Activated CD8-positive, alpha-beta memory T cell treated with anti-CD3 and anti-CD28 coated beads, Interleukin-2, amount 50 U/mL, for 1 hour (primary cell): ENCODE measurements around the gene LRRFIP1.
"Not testable (repeated sequence)": the region's sequence is repeated elsewhere in the genome, so short reads cannot be mapped to it uniquely, and the experiment has no call there.

Source experiments
- DNase-seq: peaks from one replicate; pipeline ENCODE4 v3.0.0-alpha.2; 2020; ENCODE audit errors: extremely low read depth

The LRRFIP1 gene

DNA sequence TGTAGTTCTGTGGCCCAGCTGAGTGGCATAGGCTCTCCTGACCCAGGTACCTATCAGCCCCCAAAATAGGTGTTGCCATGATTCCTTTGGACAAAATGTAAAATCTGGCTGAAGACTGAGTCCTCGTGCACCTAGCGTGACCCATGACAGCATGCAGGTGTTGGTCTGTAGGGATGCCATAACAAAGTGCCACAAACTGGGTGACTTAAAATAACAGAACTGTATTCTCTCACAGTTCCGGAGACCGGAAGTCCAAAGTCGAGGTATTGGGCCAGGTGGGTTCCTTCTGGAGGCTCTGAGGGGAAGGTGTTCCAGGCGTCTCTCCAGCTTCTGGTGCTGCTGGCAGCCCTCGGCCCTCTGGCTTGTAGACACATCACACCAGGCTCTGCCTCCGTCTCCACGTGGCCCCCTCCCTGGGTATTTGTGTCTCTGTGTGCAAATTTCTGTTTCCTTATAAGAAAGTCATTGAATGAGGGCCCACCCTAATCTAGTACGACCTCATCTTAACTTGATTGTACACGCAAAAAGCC lies 34.5 kb downstream of the LRRFIP1 start:
- no peak for DNase-seq

DNA sequence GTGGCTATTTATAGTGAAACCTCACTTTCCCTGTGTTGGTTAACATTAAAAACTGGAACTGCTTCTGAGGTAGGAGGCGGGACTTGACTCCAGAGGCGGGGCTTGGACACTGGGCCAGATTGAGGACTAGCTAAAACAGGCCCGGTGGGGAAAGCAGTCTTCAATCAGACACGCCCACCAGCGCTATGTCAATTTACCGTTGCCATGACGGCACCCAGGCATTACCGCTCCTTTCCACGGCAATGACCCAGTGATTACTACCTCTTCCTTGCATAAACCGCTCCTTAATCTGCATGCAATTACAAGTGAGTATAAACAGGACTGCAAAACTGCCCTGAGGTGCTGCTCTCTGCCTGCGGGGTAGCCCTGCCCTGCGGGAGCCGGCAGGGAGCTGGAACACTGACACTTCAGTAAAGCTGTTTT lies 35.3 kb downstream of the LRRFIP1 start:
- DNase-seq, result peak; percentile 10

DNA sequence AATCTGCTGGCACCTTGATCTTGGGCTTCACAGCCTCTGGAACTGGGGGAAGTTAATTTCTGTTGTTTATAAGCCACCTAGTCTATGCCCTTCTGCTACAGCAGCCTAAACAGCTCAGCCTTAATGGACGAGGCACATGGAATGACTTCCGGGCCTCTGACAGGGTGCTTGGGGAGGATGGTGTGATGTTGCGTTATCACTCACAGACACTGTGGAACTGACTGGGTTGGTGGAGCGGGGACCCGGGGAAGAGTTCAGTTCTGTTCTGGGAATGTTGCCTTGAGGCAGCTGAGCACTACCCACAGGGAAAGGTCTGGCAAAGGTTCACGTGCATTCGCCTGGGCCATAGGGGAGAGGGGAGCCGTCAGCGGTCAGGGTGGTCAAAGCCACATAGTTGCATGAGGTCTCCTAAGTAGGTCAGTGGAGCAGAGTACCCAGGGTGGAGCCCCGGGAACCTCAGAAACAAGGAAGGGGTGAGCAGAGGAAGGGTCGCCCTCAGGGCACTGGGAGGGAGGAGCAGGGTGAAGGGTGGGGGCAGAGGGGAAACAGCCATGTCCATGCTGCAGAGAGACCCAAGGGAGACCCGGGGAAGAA lies 36.2 kb downstream of the LRRFIP1 start:
- no peak for DNase-seq

DNA sequence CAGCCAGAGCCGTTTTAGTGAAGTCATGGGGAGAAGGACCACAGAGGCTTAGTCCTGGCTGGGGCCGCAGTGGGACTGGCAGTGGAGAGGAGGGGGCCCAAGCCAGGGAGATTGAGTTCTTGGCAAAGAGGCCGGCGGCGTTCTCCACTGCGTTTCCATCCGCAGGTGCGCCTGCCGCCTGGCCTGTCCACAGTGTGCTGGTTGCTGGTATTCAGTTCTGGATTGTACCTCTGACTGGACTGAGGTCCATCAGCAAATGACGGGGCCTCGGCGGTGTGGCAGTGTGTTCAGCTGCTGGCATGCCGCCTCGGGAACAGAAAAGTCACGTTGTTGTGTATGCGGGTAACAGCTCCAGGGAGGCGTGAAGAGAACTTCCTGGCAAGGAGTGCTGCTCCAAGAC lies 36.8 kb downstream of the LRRFIP1 start:
- no peak for DNase-seq

DNA sequence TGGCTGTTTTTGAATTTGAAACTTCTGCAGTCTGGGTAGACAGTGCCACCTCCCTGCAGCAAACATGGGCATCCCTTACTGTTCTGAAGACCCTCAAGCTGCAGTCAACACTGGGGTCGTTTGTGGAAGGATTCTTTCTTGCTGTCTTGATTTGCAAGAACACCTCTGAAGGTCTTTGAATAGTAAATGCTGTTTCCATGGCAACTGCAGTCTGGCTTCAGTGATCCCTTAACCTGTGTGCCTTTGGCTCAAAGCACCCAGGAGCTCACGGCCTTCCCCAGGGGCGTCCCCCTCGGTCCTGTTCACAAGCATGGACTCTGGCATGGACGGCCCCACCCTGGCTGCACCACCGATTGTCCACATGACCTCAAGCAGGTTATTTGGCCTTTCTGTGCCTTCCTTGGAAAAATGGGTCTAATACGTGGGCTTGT lies 38.3 kb downstream of the LRRFIP1 start:
- no peak for DNase-seq

DNA sequence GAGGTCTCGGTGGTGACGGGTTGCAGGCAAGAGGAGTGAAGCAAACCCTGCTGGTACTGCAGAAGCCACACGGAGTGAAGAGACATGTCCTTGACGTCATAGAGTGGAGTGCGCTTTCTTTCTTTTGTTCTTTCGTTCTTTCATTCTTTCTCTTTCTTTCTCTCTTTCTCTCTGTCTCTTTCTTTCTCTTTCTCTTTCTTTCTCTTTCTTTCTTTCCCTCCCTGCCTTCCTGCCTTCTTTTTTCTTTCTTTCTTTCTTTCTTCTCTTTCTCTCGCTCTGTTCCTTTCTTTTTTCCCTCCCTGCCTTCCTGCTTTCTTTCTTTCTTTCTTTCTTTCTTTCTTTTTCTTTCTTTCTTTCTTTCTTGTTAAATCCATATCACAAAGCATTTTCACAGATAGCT lies 39.2 kb downstream of the LRRFIP1 start:
- no peak for DNase-seq

DNA sequence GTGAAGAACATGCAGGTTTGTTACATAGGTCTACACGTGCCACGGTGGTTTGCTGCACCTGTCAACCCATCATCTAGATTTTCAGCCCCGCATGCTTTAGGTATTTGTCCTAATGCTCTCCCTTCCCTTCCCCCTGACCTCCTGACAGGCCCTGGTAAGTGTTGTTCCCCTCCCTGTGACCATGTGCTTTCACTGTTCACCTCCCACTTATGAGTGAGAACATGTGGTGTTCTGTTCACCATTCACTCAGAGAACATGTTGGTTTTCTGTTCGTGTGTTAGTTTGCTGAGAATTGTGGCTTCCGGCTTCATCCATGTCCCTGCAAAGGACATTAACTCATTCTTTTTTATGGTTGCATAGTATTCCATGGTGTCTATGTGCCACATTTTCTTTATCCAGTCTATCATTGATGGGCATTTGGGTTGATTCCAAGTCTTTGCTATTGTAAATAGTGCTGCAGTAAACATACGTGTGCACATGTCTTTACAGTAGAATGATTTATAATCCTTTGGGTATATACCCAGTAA lies 39.7 kb downstream of the LRRFIP1 start:
- not testable (repeated sequence) for DNase-seq

DNA sequence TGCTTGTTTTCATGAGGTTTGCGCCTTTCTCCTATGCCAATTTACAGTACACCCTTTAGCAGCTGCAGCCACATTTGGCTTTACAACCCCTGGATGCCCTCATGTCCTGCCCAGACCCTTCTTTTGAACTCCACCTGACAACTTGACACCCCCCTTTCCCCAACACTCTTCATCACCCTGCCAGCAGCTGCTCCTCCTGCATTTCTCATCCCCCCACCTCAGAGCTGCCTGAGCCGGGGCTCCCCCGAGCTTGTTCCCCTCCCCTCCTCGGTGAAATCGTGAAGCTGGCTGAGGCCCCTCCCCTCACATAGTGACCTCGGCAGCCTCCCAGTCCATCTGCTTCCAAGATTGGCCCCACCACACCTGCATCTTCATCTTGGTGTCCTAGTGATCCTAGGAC lies 40.5 kb downstream of the LRRFIP1 start:
- DNase-seq, result no peak

DNA sequence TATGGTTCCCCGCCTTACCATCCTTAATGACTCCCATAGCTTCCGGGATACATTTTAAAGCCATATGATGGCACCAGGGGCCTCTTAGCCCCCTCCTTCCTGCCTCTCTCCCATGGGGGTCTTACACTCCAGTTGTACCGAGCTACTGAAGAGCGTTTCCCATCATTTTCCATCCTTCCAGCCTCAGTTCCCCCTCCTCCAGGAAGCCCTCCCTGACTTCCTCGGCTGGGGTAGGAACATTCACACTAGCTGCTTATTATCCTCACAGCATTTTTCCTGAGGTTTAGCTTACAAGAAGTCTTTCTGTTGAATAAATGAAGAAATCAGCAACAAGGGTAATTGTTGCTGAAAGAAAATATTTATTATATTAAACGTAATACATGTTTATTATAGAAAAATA lies 41.1 kb downstream of the LRRFIP1 start:
- DNase-seq, result no peak

DNA sequence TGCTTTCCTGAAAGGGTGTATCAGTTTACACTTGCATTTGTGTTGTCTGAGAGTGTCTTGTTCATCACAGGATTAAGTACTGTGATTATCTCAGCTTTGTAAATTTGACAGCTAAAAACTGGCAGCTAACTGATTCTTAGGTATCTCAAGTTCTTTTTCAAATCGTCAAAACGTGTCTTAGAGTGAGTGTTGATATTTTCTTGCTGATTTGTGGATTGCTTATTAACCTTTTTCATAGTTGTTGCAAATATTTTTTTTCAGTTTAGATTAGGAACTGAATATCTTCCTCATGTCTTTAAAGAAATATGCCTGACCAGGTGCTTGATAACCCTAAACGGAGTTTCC lies 41.9 kb downstream of the LRRFIP1 start:
- no peak for DNase-seq

DNA sequence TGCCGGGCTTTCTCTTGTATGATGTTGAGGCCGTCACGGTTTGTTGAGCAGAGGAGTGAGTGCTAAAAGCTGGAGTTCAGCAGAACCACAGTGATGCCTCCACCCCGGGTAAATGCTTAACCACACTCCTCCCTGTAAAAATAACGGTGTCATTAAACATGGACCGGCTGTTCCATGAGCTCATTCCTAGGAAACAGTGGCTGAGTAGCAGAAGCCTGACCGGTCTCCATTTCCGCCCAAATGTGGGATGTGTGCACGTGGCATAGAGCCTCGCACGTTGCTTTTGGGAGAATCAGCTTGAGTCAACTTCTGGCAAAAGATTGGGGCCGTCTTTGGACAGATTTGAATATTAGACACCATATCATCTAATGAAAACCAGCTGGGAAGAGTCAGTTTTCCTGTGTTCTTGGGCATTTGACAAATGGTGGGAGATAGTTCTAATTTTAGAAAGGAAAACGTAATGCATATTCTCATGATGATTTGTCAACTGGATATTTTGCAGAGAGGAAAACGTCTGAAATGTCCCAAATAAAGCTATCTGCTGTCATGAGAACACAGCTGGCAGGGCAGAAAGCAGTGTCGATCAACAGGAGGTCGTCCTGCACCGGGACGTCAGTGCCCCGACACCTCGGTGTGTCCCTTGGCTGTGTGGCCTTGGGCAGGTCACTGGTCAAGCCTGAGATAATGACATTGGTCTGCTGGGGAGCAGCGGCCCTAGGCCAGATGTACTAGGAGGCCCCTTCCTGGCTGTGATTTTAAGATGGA lies 42.4 kb downstream of the LRRFIP1 start:
- DNase-seq, result no peak

DNA sequence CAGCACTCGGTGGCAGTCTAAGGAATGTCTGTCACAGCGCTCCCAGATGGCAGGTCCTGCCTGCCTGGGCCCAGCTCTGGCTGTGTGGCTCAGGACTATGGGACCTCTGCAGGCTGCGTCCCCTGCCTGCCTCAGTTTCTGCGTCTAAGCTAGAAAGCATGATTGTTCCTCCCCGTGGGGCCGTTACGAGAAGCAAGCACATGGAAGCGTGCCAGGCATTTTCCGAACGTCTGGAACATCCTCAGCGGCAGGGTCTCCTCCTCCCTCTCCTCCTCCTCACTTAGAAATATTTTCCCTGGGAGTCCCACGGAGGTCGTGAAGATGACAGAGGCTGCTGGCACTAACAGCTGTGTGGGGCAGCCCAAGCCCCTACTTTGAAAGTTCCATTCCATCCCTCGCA lies 43.3 kb downstream of the LRRFIP1 start:
- DNase-seq, result no peak

DNA sequence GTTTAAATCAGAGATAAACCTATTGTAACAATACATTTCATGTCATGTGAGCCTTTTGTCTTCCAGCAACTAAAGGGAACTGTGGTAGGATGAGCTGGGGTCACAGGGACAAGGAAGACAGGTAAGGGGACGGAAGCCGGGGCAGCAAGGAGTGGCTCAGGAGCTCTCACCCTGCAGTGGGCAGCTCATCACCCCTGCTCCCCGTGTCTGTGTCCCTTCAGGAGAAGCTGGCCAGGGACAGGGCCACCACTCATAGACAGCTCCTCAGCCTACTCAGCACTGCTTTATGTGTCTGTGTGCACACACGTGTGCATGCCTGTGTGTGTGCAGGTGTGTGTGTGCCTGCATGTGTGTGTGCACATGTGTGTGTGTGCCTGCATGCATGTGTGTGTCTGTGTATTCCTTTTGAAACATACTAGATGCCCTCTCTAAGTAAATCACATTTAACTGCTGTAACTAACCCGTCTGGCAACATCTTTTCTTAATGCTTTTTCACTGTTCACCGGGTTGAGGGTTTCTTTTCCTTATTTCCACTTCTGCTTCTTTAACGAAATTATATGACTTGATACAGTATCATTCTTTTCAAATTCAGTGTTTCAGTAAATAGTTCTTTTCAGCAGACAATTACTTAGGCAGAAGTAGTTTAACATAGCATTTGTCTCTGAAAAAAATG lies 44.2 kb downstream of the LRRFIP1 start:
- DNase-seq, result no peak

DNA sequence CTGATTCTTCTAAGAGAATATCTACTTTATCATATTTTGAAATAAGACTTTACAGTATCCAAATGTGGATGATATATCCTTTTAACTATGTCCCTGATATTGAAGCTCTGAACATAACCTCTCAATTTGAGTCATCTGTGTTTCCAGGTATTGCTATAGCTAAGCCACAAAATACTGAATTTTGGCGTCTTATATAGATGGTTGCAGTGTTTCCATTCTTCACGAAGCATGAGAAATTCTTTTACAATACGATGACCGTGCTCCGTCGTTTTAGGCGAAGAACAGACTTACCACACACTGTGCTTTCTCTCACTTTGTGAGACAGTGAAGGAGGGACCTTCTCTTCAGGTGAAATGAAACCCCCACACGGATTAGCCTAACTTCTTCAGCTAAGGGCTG lies 45.3 kb downstream of the LRRFIP1 start:
- no peak for DNase-seq

DNA sequence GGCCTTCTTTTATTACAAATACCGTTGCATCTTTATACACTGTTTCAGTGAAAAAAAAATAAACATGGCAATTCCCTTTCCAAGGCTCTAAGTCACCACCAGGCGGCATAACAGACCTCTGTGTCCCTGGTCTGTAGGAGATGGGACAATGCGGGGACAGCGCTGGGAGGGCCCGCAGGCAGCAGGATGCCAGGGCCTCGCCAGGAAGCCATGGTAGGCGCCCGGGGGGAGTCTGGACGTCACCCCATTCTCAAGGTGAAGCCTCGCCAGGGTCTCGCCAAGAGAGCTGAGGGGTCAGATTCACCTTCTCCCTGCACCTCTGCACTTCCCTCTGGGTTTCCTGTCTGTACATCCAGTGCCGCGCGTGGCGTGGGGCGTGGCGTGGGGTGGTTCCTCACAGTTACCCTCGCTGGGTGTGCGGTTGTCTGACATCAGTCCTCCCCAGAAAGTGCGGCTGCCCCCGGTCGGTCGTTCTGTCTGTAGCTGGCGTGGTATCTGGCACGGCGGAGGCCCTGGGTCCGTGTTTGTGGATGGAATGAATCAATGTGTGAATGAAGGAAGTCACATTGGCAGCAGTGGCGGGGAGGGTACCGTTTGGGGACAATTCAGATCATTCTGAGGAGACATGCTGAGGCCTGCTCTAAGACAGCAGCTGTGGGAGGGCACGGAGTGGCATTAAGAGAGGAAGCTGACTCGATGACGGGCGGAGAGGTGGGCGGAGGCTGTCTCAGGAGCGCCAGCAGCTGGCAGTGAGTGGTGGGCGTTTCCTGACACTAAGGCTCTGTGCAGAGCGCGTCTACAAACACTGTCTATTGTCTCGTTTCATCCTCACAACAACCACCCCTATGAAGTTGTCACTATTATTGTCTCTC lies 46.0 kb downstream of the LRRFIP1 start:
- peak; percentile 90 for DNase-seq

DNA sequence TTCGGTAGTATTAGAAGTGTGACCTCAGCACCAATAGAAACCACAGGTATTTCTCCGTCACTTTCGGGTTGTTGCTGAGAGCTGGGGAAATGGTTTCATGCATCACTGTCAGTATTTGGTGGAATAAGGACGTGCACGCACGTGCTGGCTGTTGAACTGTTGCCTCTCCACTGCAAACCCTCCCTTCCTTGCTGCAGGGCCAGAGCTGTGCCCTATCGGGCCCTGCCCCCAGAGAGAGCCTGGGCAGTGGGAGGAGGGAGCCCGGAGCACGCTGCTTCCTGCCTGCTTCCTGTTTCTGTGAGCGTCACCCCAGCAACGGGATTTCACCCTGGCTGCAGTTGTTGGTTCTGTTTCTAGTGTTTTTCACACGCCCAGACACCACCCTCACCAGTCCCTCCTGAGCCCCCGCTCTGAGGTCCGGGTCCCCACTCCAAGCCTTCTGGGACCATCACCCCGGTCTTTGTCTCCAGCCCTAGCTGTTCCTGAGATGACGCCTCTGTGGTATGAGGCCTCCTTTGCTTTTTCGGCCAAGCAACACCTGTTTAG lies 47.4 kb downstream of the LRRFIP1 start:
- DNase-seq, result peak; percentile 75

DNA sequence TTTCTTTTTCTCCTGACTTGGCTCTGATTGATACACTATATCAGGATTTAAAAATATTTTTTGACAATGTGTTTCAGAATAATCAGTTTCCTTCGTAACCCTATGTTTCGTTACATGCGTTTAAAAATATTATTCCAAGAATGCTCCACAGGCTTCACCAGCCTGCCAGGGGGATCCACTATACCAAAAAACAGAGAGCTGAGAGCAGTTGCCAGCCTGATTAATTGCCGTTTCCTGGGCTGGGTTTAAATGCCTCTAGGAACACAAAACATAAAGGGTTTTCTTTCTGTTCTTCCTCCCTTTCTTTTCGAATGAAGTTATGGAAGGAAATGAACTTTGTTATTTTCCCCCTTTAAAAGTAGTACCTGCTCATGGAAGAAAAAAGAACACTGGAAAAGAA lies 47.9 kb downstream of the LRRFIP1 start:
- DNase-seq, result no peak

DNA sequence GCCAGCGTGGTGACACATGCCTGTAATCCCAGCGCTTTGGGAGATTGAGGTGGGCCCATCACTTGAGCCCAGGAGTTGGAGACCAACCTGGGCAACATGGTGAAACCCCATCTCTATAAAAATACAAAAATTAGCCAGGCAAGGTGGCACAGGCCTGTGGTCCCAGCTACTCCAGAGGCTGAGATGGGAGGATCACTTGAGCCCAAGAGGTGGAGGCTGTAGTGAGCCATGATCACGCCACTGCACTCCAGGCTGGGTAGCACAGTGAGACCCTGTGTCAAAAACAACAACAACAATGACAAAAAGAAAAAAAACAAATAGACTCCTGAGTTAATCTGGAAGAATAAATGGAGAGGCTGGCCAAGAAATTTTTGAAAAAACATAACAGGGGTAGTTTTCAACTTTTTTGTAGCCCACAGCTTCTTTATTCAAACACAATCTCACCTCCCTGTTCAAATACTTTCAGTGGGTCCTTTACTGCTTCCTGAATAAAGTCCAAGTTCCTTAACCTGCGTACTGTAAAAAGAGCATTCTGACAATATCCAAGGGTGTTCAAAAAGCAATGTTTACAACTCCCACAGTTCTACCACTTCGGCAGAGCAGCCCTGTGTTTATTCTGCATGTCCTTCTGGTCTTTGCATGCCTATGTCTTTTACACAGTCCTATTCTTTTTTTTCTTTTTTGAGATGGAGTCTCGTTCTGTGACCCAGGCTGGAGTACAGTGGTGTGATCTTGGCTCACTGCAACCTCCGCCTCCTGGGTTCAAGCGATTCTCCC lies 53.5 kb downstream of the LRRFIP1 start:
- no peak for DNase-seq

DNA sequence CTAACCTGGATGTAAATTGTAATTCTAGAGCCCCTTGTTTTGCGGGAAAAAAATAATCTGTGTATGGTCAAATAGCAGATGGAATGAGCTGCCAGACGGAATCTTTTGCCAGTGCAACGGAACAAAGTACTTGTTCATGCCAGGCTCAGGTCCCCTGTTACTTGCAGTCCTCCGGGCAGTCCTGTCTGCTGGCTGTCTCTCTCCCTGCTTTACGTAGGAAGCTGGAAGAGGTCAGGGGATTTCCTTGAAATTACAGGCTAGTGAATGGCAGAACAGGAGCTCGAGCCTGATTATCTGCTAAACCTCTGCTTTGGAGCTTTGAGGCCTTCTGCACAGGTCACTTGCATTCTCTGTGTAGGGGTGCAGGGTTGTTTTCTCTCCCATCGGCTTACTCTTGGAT lies 54.8 kb downstream of the LRRFIP1 start:
- DNase-seq, result no peak

DNA sequence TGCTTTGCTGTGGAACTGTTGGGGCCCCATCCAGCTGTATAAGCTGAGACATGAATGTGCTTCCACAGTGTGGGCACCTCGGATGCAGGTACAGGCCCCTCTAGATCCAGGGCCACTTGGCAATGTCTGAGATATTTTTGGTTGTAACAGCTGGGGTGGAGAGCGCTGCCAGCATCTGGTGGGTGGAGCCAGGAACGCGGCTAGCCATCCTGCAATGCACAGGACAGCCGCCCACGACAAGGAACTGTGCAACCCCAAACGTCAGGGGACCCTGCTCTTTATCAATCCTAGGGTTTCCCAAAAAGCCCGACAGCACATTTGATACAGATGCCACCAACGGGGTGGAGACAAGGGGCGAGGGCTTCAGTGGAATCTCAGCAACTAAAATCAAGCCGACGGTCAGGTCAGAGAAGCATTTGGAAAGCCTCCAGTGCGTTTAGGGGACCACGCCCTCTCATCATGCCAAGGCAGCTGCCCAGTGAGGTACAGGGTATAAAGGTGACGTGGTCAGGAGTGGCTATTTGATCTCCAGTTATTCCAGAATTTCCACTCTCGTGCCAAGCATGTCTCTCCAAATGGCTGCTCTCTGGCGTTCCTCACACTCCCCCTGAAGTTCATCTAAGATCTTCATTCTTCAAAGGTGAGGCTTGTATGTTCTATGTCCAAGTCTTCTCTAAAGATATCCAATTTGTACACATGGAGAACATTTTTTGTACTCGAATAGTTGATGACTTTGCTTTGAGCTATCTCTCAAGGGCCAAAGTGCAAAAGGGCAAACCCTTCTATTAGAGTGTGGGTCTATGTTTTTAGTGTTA lies 55.7 kb downstream of the LRRFIP1 start:
- no peak for DNase-seq
